Left forelimb (tissue), 1 donor: Measurements from ENCODE around the gene RCBTB2.
"Not testable (repeated sequence)": the region's sequence is repeated elsewhere in the genome, so short reads cannot be mapped to it uniquely, and the experiment has no call there.

Source experiments
- DNase-seq: peaks from one replicate; pipeline ENCODE4 v3.0.0-alpha.2; 2018; ENCODE audit warnings: low spot score

The RCBTB2 gene

GRCh38 chr13:48532506-48533499, at the start of gene RCBTB2:
RCBTB2 (minus strand) TSS chr13:48533080; CDS start chr13:48521939, 11,141 bp downstream.
- DNase-seq = peak; percentile 100

- DNase-seq = no peak
Measured at GRCh38 chr13:48582084-48582483, 49.2 kb upstream of the RCBTB2 start.

- DNase-seq = no peak
Measured at GRCh38 chr13:48580896-48581295, 48.0 kb upstream of the RCBTB2 start.

- no peak for DNase-seq
Measured at GRCh38 chr13:48580185-48580803, 47.4 kb upstream of the RCBTB2 start.

- not testable (repeated sequence) for DNase-seq
Measured at GRCh38 chr13:48579919-48580180, 47.0 kb upstream of the RCBTB2 start.

GRCh38 chr13:48579165-48579918, 46.5 kb upstream of the RCBTB2 start:
- no peak for DNase-seq

GRCh38 chr13:48578516-48579164, 45.8 kb upstream of the RCBTB2 start:
- no peak for DNase-seq

- DNase-seq = no peak
Measured at GRCh38 chr13:48576448-48577010, 43.6 kb upstream of the RCBTB2 start.

GRCh38 chr13:48575031-48575430, 42.2 kb upstream of the RCBTB2 start:
- no peak for DNase-seq

- no peak for DNase-seq
Measured at GRCh38 chr13:48574041-48574796, 41.3 kb upstream of the RCBTB2 start.

- no peak for DNase-seq
Measured at GRCh38 chr13:48573213-48574007, 40.5 kb upstream of the RCBTB2 start.

- no peak for DNase-seq
Measured at GRCh38 chr13:48571126-48571913, 38.4 kb upstream of the RCBTB2 start.

GRCh38 chr13:48570216-48570828, 37.4 kb upstream of the RCBTB2 start:
- DNase-seq = no peak

GRCh38 chr13:48569104-48569666, 36.3 kb upstream of the RCBTB2 start:
- DNase-seq = no peak

- DNase-seq = no peak
Measured at GRCh38 chr13:48568370-48569103, 35.7 kb upstream of the RCBTB2 start.

GRCh38 chr13:48567515-48568369, 34.9 kb upstream of the RCBTB2 start:
- DNase-seq = no peak

- no peak for DNase-seq
Measured at GRCh38 chr13:48564056-48564455, 31.2 kb upstream of the RCBTB2 start.
